Stimulated activated CD8-positive, alpha-beta memory T cell treated with anti-CD3 and anti-CD28 coated beads, Interleukin-7, amount 100 ng/mL, for 48 hours (primary cell): ENCODE measurements around the gene EEFSEC.

Experiments
- DNase-seq, 2 donors: peaks; one replicate each; pipeline ENCODE4 v3.0.0-alpha.2; 2020; ENCODE audit warnings: low read depth in 1 of 2; ENCODE audit errors: extremely low read depth in 1 of 2

The EEFSEC gene

DNA sequence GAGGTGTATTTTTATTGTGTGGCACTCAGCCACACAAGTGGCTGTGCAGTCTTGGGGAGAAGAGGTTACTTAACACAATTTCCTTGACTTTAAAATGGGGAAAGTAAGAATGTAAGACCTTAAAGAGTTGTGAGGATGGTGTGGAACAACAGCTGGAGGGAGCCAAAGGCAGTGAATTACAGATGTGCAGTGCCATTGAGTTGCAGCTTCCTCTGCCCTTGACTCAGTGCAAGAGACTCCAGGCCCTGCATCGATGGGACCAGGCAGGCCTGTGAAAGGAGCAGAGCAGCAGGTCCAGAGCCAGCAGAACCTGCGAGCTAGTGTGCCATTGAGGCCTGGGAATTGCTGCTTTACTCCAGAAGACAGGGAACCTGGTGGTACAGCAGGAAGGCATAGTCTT, 27.2 kb downstream of the EEFSEC start:
- no peak for DNase-seq

DNA sequence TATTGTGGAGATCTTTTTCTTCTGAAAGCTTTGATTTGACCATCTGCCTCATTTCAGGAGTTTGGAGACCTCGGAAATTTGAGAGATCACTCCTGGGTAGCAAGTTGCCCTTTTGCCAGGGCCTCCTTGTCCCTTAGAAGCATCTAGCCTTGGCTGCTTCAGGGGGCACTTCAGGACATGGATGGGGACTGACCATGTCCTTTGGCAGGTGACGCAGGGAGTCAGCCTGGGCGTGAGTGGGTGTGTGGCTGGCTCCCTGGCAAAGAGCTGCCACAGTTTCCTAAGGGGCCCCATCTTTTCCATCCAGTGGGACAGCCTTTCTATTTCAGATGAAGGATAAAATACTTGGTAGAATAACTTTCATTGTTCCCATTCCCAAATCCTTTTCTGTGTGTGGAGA, 27.6 kb downstream of the EEFSEC start:
- DNase-seq, result no peak

DNA sequence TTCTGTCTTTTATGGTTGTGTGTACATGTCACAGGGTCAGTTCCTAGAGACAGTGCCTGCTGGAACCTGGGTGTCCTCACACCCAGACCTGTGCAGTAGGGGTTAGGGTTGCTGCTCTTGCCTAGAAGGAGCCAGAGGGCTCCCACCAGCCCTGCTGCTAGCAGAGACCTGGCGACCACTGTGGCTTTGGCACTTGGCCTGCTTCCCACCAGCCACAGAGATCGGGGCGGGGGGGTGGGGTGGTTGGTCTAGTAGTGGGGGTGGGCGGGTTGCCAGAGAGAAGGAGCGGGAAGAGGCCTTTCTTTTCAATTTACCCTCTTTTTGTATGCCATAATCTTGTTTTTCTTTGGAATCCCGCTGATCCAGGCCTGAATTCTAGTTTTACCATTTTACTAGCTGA, 29.4 kb downstream of the EEFSEC start:
- DNase-seq, result no peak

DNA sequence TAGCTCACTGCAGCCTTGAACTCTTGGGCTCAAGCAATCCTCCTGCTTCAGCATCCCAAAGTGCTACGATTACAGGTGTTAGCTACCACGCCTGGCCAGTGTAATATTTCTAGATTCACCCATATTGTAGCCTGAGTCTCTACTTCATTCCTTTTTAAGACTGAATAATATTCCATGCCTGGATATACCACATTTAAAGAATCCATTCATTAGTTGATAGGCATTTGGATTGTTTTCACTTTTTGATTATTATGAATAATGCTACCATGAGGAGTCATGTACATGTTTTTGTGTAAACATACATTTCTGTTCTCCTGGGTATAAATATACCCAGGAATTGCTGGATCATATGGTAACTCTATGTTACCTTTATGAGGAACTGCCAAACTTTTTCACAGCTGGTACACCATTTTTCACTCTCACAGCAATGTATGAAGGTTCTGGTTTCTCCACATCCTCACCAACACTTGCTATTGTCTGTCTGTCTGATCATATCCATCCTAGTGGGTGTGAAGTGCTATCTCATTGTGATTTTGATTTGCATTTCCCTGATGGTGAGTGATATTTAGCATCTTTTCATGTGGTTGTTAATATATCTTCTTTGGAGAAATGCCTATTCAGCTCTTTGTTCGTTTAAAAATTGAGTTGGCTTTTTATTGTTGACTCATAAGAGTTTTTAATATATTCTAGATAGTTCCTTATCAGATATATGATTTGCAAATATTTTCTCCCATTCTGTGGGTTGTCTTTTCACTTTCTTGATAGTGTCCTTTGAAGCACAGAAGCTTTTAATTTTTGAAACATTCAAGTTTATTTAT, 32.6 kb downstream of the EEFSEC start:
- no peak for DNase-seq

DNA sequence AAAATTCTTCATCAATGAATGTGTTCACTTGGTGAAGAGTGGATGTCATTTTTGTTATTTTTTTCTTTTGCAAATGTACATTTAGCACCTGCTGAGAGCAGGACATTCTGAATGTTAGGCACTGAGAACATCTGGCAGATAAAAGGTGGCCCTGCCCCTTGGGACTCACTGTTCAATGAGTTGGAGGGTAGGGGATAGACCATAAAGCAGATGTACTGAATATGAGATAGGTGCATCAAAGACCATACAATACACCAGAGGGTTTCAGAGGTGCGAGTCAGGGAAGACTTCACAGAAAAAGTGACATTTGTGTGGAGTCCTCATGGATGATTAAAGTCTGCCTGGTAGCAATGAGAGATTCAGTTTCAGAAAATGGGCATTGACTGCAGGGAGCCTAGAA, 34.2 kb downstream of the EEFSEC start:
- DNase-seq, result no peak

DNA sequence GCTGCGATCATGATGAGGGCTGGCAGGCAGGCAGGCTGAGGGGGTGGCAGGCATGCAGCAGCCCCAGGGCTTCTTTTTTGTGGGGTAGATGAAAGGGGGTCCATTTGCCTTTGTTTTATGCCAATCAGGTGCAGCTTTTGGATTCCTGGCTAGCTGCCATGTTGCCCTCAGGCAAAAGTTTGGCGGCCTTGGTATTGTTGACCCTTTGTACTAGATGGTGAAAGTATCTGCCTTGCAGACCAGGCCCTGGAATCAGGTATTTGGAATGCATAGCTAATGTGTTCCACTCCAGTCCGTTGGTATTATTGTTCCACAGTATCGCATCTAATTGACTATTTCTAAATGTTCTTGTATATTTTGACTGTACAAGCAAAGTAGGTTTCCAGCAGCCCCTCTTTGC, 35.0 kb downstream of the EEFSEC start:
- no peak for DNase-seq

DNA sequence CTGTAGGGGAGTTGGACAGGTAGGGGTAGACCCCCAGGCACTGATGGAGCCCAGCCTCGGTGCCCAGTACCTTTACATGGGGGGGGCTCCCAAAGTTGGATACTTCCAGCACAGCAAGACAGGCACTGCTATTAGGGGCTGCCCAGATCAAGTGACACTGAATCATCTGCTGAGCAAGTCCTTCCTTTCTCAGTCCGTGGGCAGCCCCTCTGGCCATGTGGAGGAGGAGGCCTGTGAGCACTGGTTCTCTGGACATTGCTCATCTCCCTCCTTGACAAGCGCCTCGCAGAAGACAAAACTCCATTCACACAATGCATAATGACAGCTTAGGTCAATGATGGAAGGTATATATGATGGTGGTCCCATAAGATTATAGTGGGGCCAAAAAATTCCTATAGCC, 35.7 kb downstream of the EEFSEC start:
- no peak for DNase-seq

DNA sequence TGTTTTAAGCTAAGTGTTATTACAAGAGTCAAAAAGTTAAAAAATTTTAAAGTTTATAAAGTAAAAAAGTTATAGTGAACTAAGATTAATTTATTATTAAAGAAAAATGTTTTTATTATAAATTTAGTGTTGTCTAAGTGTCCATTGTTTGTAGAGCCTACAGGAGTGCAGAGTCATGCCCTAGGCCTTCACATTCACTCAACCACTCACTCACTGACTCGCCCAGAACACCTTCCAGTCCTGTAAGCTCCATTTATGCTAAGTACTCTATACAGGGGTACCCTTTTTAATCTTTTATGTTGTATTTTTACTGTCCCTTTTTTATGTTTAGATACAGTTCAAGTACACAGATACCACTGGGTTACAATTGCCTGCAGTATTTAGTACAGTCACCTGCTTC, 37.2 kb downstream of the EEFSEC start:
- DNase-seq, result no peak

DNA sequence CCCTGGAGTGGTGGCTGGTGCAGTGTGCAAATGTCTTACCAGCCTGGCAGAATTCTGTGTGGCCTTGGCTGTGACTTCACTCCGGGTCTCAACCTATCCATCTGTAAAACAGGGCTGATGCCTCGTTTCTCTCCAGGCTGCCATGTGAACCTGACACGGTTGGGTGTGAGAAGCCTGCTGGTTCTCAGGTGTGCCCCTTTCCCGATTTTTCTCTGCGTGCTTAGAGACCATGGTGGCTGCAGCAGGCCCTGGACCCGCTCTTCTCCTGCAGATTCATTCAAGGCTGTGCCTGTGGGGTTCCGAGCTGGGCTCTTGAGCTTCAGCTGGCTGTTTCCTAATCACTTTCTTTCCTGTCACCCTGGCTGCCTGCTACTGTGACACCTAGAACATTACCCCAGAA, 38.9 kb downstream of the EEFSEC start:
- DNase-seq, result no peak

DNA sequence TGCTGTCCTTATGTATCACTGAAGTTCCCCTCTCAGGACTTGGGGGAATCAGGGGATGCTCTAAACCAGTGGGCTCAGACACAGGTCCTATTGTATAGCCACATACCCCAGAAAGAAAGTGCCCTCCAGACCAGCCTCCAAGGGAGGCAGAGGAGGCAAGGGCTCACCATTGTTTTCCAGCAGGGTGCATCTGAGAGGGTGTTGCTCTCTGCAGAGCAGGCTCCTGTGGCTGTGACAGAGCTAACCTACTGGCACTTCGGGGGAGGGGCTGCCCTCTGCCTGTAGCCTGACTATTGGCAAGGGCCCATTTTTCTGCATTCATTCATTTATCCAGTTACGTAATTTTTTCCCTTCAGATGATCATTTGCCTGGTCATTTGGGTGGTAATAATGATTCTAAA, 39.9 kb downstream of the EEFSEC start:
- DNase-seq, result no peak

DNA sequence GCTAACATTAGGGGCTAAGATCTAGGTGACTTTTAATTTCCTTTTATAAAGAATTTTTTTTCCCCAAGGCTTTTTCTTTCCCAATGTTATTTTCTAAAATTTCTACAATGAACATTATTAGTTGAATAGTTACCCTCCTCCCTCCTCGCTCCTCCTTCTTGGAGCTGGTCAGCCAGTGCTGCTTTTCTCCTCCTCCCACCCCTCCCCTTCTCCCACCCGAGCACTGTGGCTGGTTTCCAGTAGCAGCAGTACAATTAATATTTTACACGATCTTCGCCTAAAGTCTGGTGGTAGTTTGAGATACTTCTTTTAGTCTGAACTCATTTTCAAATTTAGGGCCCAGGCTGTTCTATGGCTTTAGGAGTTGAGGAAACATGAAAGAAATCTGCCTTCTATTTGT, 41.6 kb downstream of the EEFSEC start:
- no peak for DNase-seq

DNA sequence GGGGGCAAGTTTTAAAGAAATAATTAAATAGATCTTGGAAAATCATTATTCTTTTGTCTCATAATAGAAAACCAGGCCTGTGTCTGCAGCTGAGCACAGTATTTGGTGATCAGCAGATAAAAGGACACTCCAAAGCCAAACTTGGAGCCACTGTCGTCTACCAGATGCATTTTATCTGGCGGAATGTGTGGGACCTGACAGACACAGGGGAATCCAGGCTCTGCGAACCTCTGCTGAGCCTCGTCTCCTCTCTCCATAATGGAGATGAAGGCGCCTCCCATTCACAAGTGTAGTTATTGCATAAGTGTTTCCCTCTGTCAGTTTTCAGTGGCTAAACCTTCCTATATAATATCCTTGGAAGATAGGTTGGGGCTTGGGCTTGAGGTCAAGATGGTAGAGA, 42.1 kb downstream of the EEFSEC start:
- no peak for DNase-seq

DNA sequence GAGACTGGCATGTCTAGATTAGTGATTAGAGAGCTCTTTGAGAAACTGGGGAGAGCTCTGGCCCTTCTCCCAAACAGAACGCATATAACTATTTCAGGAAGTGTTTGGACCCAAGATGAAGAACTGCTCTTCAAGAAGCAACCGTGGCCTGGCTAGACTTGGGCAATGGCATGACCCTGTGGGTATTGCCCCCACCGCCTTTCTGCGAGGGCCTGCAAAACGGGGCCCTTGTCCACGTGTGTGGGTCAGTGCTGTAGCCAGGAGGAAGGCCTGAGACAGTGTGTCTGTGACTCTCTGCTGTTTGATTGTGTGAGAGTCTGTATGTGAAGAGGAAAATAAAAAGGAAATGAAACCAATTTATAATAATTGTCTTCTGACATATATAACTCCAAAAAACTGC, 42.5 kb downstream of the EEFSEC start:
- no peak for DNase-seq

DNA sequence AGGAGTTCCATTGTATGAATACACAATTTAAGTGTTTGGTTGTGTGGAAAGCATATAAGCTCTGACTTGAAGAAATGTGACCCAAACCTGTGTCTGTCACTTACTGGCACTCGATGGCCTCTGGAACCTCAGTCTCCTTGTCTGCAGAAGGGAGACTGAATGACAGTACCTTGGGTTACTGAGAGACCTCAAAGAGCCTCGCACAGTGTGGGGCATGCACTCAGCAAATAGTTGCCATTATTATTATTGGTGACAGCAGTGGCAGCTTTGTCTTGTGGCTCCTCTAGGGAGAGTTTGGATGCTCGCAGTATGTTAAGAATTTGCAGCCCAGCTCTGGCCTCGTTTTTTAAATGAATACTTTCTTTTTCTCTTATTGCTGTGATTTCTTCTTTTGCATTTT, 43.4 kb downstream of the EEFSEC start:
- DNase-seq, result no peak

DNA sequence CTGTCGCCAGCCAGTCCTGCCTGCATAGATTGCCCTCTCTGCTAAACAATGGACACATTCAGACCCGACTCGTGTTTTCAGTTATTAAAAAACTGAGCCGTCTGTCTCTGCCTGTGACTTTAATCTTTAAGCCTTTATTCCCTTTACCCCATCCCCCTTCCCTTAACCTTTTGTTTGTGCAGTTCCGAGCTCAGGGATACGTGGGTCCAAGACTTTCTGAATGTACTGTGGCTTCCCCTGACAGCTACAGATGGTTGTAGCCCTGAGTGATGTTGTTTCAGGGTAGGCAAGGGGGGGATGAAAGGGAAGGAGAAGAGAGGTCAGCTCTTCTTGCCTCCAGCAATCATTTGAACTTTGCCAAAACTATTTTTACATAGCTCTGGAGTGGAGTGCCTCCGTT, 44.6 kb downstream of the EEFSEC start:
- no peak for DNase-seq

DNA sequence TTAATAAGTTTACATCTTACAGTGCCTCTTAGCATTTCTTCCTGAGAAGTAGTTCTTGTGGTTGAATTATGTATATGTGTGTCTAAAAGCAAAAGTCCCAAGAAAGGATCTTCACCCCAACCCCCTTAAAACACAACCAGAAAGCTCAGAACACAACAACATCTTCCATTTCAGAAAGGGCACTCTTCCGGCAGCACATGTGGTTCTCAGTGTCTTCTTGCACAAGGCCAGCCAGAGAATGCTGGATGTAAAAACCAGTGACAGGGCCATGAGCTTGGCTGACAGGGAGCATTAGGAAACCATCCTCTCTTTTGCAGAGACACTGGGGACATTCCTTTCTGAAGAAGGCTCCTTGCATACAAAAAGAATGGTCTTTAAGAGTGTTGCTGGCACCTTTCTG, 45.0 kb downstream of the EEFSEC start:
- no peak for DNase-seq

DNA sequence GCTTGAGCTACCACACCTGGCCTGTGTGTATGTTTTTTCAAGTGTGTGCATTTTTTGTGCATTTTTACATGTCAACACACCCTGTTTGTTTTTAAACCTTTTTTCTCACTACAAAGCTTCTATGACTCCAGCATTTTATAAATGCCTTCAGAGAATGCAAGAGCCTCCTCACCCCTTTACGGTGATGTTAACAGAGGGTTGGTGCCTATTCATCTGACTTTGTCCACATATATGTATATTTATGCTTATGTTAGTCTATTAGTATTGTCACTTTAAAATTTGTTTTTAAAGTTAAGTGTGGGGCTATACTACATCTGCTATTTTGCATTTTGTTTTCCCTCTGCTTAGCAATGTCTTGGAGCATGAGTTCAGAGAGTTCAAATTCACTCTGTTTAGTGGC, 45.8 kb downstream of the EEFSEC start:
- DNase-seq, result no peak

DNA sequence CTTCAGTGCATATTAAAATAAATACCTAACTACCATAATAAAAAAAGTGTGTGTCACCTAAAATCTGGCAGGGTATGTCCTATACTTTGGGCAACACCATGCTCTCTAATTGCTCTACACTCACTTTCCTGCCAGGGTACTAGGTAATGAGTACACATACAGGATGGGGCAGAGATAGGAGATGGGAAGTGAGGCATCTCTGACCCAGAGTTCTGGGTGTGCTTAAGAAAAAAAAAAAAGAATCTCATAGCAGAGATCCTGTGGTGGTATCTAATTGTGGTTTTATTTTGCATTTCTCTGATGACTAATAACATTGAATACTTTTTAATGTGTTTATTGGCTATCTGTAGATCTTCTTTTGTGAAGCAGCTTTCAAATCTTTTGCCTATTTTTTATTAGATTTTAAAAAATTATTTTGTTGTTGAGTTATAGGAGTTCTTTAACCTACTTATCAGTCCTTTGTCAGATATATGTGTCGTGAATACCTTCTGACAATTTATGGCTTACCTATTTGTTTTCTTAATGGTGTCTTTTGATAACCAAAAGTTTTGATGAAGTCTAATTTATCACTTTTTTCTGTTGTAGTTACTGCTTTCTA, 48.0 kb downstream of the EEFSEC start:
- no peak for DNase-seq

DNA sequence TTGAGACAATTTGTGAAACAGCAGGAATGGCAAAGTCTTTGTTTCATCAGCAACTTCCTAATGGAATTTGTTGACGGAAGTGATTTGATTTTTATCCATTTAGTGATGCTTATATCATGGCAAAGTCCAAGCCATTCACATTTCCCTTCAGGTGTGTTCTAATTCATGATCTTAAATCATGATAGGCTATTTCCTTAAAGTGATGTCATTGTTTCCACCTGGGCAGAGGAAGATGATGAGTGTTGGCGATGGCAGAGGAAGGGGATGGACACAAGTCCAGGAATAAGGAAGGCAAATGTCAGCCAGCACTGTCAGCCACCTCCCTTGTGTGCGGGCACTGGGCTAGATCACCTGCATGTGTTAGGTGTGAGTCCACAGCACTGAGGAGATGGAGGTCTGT, 49.9 kb downstream of the EEFSEC start:
- DNase-seq, result no peak

DNA sequence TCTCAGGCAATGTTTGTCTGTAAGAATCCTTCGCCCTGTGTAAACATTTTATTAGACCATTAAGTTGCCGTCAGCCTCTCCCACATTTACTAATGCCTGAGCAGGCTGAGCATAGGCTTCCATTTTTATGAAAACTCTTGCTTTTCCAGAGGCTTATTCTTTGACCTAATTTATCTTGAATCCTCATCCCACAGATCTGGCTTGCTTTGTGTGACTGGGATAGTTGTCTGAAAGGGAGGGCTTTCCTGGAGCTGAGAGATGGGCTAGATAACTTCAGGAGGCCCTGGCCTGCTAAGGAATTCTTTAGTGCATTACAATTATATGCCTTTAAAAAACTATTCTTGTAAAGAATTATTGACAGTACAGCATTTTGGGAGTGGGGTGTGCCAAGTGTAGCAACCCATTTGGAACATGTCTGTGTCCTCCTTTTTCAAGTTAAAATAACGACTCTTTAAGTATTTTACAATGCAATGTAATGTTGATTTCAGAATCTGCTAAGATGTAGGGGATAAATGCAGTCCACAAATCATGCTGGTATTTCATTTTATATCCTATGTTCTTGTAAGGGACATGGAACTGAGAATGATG, 52.4 kb downstream of the EEFSEC start:
- DNase-seq, result no peak

DNA sequence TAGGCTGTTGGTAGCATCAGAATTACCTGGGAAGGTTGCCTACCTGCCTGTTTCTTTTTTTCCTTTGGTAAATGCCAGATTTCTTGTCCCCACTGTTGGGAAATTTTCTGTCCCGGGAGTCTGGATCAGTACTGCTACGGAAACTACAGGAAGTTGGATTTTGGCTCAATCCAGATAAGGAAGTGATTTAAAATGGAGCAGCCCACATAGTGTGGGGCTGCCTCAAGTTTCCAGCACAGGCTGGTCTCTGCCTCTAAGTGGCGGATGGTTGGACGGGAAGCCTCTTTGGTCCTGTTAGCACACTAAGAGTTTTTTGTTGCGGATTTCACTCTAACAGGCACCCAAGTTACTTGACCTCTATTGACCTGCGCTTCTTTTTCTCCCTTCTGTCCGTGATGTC, 54.7 kb downstream of the EEFSEC start:
- DNase-seq, result no peak

DNA sequence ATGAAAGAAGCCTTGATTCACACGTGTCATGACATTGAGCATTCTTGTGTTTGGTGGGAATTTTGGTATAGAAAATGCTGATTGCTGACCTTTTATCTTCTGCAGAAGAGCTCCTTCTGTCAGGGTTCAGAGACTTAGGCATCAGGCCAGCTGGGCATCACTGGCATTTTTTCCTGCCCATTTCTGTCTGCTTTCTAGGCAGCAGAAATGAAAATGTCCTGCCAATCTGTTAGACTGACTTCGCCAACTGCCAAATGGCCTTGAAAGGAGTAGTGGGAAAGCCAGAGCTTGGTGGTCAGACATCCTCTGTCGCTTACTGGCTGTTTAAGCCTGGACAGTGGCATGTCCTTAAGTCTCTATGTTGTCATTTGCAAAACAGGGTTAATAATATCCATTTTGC, 57.4 kb downstream of the EEFSEC start:
- DNase-seq, result no peak

DNA sequence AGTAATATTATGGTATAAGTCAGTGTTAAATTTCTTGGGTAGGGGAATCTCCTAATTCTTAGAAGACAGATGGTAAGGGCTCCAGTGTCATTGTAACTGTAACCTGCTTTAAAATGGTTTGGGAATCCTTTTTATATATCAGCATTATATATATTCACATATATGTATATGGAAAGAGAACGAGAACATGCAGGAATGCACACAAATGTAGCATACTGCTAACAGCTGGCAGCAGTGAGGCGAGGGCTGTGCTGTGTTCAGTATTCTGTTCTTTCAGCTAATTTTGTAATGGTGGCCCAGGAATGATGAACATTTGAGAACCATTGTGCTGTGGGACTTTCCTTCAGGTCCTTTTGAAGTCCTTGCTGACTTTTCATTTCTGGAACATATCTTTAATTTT, 60.8 kb downstream of the EEFSEC start:
- DNase-seq, result no peak
